ENCODE measurements around the gene FAM78B.

The FAM78B gene, protein sequence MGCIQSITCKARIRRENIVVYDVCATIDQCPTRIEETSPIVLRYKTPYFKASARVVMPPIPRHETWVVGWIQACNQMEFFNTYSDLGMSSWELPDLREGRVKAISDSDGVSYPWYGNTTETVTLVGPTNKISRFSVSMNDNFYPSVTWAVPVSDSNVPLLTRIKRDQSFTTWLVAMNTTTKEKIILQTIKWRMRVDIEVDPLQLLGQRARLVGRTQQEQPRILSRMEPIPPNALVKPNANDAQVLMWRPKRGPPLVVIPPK

DNA sequence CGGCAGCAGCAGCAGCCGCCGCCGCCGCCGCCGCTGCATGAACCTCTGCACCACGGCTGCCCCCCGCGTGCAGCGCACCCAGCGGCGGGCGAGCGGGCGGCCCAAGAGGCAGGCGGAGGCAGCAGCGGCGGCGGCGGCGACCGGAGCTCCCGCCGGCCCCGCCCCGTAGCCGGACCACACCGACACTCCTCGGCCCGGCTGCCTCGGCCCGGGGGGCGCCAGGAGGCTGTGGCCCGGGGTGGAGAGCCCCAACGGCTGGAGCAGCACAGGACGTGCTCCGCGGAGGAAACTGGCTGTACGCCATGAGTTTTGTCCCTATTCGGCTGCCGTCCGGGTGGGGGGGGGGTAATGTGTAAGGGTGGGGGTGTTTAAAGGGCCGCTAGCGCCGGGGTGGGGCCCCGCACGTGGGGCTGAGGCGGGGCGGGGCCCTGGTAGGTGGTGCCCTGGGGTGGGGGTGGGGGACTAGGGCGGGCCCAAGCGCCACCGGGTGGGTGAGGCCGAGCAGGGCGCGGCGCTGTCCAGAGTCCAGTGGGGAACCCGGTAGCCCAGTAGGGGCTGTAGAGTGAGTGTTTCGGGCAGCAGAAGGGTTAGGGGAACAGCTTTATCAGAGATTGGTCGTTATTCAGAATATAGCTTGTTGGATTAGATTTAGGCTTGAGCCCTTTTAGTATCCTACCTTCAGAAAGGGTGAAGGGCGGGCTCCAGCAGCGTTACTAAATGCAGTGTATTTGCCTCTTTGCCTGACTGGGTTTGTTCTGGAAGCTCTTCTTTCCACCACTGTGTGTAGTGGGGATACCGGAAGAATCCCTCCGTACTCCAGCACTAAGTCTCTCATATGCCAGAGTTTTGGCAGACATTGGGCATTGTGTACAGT is at the start of gene FAM78B:
FAM78B (minus strand) TSS at position 304 of the 874 bp plus-strand sequence. CDS start 753 bp downstream, outside the sequence.
- DNase-seq (ENCODE audit: low read depth in 2 of 2, low spot score in 1 of 2): no peak

DNA sequence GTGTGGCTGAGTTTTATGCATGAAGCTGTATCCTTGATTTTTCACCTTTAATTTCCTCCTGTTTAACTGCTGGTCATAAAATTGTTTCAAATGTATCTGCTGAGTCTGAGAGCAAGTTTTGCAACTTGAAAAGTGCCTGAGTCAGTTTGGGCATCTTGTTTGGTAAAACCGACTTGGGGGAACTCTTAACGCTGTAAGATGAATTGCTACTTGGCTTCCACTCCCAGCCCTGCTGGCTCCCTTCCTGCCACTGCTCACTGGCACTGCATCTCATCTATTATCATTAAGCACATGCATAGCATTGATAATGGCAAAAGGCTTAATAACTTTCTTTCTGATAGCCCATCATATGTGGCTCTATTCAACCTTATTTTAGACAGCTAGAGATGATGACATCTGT is 35.7 kb upstream of the FAM78B start:
- DNase-seq (ENCODE audit: low read depth in 2 of 2, low spot score in 1 of 2): no peak

DNA sequence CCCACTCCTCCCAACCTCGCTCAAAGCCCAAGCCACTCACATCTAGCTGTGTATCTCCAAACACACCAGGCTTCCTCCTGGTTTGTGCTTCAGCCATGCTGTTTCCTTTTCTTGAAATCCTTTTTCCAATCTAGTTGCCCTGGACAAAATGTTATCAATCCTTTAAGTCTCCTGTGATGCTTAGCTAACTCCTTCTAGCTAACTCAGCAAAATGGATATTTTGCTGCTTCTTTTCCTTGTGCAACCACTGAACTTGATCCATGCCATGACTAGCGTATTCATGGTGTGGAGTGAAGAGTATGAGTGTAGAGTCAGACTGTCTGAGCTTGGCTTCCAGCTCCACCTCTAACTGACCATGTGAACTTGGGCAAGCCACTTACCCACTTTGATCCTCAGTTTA is 33.9 kb upstream of the FAM78B start:
- no peak for DNase-seq (ENCODE audit: low read depth in 2 of 2, low spot score in 1 of 2)

DNA sequence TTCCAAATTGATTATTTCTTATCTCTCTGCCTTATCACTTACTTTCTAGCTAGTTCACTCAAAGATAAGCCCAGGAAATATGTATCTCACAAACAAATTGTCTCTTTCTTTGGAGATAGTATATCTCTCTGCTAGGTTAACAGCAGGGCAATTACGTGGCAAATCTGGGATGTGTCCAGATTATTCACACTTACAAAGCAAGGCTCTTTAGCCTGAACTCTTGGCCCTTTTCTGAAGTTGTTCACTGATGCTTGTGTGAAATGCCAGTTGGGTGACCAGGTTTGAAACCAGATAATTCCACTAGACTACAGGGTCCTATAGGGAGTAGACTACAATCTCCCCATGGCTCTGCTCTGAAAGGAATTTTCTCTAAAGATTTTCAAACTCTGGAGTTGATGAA is 30.8 kb upstream of the FAM78B start:
- no peak for DNase-seq (ENCODE audit: low read depth in 2 of 2, low spot score in 1 of 2)

DNA sequence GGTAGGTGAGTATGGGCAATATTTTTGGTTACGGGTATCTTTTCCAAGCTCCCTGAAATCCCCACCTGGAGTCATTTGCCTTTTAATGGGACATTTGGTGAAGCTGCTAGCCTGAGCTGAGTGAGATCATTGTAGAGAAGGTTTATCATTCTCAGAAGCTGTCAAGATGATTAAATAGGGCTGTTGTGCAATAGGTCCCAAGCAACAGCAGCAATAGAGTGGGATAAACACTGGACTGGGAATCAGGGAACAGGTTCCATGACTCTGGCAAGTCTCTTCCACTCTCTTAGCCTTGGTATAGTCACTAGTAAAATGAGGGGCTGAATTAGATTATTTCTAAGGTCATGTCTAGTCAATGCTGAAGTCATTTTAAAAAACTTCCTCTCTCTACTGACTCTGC is 30.3 kb upstream of the FAM78B start:
- no peak for DNase-seq (ENCODE audit: low read depth in 2 of 2, low spot score in 1 of 2)

DNA sequence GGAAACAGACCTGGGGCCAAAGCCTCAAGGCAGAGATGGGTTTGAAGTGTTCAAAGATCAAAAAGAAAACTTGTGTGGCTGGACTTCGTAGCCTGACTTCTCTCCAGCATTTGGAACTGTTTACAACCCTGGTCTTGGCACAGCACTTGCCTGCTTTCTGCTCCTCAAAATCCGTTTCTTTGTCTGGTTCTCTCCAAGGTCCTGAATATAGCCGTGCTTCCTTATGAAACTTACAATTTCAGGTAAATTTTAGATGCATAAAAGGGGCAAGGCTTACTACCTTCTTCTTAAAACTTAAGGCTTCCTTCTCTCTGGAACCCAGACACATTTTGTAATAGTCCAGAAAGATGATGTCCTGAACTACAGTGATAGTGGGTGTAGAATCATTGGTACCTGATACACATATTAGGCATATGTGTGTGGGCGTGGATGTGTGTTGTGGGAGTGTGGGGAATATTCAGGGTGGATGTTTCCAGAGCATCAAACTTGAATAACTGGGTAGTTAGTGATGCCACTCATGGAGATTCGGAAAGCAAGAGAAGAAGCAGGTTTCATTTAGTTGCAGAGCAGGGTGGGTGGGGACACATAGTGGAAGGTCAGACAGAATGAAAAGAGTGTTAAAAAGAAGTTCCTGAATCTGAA is 26.4 kb upstream of the FAM78B start:
- no peak for DNase-seq (ENCODE audit: low read depth in 2 of 2, low spot score in 1 of 2)

DNA sequence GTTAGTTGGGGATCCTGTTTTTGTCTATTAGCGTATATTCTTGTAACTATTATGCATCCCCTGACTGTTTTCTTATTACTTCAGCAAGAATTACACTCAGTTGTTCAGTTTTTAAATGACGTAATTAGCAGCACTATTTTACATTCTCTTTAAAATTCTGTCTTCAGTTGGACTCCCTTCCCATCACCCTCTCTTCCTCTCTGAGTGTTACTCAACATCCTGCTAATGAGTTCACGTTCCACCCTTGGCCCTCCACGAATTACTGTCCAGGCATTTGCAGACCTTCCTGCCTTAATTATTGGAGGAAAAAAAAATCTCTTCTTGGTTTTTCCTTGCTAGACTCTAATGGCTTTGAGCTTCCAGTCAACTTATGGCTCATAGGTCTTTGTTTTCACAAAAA is 23.6 kb upstream of the FAM78B start:
- no peak for DNase-seq (ENCODE audit: low read depth in 2 of 2, low spot score in 1 of 2)

DNA sequence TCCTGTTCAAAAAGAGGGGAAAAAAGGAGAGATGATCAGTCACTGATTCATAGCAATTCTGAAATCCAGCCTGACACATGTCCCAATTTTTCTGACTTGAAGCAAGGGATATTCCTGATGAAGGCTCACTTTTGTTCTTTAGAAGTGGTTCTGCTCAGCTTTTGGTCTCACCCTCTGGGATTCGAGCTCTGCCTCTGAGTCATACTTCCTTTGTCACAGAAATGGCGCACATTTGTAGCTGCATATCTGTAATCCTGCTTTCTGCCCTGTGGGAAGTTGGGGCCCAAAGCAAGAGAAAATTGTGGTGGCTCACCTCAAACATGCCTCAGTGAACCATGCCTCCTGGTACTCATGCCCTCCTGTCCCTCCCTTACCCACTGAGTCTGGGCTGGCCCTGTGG is 22.3 kb upstream of the FAM78B start:
- DNase-seq (ENCODE audit: low read depth in 2 of 2, low spot score in 1 of 2): no peak

DNA sequence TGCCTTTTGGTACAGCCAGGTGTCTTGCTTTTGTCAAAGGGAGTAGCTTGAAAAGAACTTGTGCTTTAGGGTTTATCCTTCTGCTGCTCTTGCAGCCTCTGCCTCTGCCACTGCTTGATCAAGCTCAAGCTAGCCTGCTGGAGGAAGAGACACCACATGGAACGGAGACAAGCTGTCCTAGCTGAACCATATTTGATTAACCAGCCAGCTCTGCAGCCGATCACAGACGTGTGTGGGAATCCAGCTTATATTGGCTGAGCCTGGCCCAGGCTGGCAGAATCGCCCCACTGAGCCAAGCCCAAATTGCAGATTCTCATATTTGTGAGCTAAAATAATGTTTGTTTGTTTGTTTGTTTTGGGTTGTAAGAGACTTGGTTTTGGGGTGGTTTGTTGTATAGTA is 18.7 kb upstream of the FAM78B start:
- DNase-seq (ENCODE audit: low read depth in 2 of 2, low spot score in 1 of 2): no peak

DNA sequence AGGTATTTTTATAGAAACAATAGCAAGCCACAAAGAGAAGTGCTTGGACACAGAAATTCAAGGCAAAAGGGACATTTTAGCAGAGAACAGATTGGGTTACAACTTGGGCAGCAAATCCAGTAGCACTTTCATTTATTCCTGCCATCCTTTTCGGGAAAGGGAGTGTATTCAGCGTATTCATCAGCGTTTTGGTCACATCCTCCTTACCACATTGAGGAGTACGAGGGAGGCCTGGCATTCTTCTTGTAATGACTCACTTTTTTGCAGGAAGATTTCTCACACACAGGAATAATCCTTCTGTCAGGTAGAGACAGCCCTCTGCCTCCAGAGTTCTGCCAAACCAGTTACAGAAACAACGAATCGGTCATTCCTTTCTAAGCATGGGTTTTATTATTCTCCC is 18.1 kb upstream of the FAM78B start:
- no peak for DNase-seq (ENCODE audit: low read depth in 2 of 2, low spot score in 1 of 2)

DNA sequence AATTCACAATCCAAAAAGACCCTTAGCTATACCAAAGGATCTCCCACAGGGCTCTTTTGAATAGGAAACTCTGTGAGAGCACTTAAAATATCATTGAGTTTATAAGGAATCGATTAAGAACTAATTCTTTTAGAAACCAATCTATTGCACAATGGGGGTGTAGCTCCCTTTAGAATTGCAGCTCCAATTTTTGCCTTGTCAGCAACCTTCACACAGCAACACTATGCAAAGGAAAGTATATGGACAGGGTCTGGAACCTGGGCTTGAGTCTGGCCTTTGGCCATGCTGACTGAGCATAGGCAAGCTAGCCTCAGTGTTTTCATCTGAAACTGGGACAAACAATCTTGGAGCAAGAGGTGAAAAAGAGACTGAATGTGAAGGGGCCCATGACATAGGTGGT is 17.2 kb upstream of the FAM78B start:
- no peak for DNase-seq (ENCODE audit: low read depth in 2 of 2, low spot score in 1 of 2)

DNA sequence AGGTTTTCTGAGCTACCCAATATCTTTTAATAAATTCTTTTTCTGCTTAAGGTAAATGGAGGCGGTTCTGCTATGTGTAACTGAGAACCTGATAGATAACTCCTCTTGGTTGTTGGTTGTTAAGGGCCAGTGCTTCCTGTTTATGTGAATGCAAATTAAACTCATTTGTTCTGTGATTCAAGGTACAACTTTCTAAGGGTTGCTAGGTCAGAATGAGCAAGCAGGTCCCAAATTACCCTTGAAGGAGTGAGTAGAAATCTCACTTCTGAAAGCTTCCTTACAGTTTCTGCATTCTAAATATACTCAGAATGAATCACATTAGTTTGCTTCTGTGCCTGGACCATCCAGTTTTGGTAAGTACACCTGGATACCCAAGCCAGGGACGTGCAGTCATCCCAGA is 15.5 kb upstream of the FAM78B start:
- no peak for DNase-seq (ENCODE audit: low read depth in 2 of 2, low spot score in 1 of 2)

DNA sequence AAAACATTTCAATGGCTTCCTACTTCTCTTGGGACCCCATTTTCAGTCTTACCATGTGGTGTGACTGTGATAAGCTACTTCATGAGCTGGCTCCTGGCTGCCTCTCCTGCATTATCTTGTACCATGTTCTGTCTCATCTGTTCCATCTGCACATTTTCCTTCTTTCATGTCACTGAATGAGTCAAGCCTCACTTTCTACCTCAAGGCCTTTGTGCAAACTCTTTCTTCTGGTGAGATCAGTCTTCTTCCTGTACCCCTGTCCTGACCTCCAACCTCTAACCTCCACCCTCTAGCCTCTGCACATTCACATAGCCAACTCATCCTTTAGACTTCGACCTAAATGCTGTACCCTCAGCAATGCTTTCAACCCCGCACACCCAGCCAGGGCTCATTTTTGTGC is 9.6 kb upstream of the FAM78B start:
- no peak for DNase-seq (ENCODE audit: low read depth in 2 of 2, low spot score in 1 of 2)

DNA sequence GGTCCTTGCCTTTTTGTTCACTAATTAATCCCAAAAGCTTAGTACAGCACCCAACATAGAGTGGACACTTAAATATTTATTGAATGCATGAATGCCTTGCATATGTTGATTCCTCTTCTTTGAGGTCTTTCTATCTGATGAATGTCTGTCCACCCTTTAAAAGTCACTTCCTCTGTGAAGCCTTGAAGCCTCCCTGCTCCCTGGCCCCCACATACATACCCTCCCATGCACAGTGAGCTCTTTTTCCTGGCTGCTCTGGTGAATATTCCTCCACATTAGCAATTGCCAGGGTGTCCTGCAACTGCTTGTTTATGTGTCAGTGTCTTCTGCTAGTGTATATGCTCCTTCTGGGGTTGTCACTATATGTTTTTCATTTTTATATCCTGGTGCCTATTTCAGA is 8.2 kb upstream of the FAM78B start:
- no peak for DNase-seq (ENCODE audit: low read depth in 2 of 2, low spot score in 1 of 2)

DNA sequence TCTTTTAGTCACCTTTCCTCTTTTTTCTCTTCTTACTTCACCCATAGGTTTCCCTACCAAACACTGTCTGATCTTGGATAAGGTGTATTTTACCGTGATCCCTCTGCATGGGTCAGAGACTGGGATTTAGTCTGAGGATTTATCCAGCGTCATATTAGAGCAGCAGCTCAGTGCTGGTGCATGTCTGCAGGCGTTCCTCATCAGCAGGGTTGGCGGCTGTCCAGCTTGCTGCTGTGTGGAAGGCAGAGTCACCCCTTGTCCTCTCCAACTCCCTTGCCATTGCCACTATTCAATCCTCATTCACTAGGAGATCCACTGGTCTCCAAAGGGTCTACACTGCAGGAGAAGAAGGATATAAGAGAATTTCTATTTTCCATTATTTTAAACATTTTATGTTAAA is 7.3 kb upstream of the FAM78B start:
- DNase-seq (ENCODE audit: low read depth in 2 of 2, low spot score in 1 of 2): no peak

DNA sequence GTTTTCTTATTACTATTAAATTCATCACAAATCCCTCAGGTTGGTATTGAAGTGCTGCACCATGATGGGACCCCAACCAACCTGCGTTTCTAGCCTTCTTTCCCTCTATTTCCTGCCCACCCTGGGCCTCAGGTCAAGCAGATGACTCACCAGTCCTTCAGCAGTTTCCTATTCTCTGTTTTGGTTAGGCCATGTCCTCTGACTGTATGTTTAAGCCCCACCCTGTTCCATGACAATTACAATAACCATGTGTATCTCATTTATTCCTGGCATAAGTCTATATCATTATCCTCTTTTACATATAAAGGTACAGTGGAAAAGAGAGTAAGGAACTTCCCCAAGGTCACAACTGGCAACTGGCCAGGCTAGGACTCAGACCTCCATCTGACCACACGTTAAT is 5.3 kb upstream of the FAM78B start:
- no peak for DNase-seq (ENCODE audit: low read depth in 2 of 2, low spot score in 1 of 2)

DNA sequence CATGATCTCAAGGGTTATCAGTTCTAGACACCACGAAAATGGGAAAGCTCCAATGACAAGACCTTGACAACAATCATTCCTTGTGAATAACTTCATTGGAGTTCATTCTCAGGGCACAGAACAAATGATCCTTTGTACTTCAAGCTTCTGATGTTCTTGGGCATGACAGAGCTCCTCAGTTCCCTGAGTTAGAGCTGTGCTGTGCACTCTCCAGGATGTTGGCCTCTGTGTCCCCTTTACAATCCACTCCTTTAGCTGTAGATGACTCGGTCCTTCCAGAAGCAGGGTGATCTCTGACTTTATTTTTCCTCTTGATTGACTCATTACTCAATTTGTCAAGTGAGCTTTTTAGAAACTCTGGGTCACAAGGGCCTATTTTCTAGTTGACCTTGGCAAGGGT is 3.9 kb upstream of the FAM78B start:
- DNase-seq (ENCODE audit: low read depth in 2 of 2, low spot score in 1 of 2): no peak

DNA sequence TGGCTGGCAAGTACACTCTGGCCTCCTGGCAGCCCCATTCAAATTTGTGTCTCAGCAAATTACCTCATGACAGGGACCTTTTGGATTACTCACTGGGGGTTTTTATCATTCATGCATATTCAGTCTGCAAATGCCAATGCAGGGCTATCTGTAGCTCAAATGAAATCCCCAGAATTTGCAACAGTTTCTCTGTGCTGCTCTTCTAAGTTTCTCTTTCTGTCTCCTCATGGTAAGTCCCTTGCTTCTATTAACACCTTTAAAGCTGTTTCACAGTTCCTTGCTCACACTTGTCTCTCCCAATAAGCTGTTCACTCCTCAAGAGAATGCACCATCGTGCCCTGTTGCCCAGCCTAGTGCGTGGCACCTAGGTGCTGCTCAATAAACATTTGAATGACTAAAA is 3.3 kb upstream of the FAM78B start:
- DNase-seq (ENCODE audit: low read depth in 2 of 2, low spot score in 1 of 2): no peak

DNA sequence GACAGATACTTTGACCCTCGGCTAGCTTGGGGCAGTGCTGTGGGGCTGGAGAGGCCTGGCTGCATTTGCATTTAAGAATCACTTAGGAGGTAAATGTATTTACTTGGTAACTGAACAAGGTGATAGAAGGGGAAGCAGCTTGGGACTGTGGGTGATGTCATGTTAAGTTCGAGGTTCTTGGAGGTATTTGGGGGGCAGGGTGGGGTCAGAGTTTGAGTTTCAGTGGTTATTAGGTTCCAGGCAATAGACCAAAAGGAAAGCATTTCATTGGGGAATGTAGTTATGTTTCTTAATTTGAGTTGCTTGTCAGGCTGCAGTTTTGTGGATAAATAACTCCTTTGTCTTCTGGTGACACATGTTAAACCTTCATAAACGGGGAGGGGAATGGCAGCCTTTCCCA is 2.4 kb upstream of the FAM78B start:
- no peak for DNase-seq (ENCODE audit: low read depth in 2 of 2, low spot score in 1 of 2)

DNA sequence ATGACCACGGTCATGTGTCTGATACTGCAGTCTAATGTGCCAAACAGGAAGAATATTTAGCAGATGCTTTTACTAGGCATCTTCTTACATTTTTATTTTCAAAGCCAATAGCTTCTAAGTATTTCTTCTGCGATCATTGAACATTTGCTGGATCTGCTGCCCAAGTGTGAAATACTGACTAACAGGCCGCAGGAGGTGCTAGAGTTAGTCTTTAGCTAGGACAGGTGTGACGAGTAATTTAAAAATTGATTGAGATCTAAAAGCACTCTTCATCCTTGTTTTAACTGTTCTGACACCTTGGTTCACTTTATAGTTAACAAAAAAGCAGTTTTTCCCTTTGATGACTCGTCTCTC is 748 bp upstream of the FAM78B start:
- DNase-seq (ENCODE audit: low read depth in 2 of 2, low spot score in 1 of 2): no peak

DNA sequence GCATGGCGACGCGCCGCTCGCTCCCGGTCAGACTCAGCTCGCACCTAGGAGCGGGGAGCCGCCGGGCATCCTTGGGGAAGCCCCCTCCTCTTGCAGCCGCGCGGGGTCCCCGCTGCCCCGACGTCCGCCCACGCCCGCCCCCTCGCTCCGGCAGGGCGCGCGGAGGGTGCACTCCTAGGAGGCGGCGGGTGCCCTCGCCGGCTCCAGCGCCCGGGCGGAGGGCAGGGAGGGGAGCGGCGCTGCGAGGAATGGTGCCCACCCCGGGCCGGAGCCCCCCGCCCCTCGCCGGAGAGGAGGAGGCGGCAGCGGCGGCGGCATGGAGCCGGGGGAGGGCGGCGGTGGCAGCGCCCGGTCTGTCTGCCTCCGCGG is 488 bp downstream of the FAM78B start:
- no peak for DNase-seq (ENCODE audit: low read depth in 2 of 2, low spot score in 1 of 2)

DNA sequence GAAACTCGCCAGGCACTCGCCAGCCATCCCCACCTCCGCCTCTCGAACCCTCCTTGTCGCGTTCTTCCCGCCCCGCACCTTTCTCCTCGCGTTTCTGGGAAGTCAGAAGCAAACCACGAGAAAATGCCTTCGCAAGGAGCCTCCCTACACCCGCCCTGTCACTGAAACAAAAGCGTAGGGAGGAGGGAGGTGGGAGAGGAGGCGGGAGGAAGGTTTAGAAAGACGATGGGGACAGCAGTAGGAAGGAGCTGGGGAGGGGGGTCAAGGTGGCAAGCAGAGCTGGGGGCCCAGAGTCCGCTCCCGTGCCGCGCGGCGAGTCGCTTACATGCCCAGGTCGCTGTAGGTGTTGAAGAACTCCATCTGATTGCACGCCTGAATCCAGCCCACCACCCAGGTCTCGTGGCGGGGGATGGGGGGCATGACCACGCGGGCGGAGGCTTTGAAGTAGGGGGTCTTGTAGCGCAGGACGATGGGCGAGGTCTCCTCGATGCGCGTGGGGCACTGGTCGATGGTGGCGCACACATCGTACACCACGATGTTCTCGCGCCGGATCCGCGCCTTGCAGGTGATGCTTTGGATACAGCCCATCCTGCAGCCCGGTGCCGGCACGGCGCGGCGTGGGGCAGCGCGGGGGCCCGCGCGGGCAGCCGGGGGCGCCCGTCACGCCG is 1.0 kb downstream of the FAM78B start:
- no peak for DNase-seq (ENCODE audit: low read depth in 2 of 2, low spot score in 1 of 2)
